Stimulated activated naive B cell treated with anti-CD40 and anti-IgM and Interleukin-4, amounts not matched to agents 10 μg/mL and 1 μg/mL and 100 μg/mL, for 72 hours (primary cell): ENCODE data around the gene IRF5.
A peak's percentile ranks its signal among the peaks of the same experiment; 100 is the strongest.
"Not testable (repeated sequence)": the region's sequence is repeated elsewhere in the genome, so short reads cannot be mapped to it uniquely, and the experiment has no call there.

Source experiments
- ATAC-seq, 2 donors: fragments of 150-1000 bp; cut with Tn5 transposase; replicated peaks; 2 replicates each; pipeline ENCODE4 v1.10.0; 2021; ENCODE audit warnings: moderate library complexity in 1 of 2
- DNase-seq: peaks from one replicate; pipeline ENCODE4 v3.0.0; 2021
- H3K27ac Mint-ChIP-seq: one replicate; pipeline ENCODE4 v1.8.0; 2022; ENCODE audit warnings: mild to moderate bottlenecking, mixed read lengths
- H3K27me3 Mint-ChIP-seq, 2 donors: one replicate each; pipeline ENCODE4 v1.8.0; 2022; ENCODE audit warnings: mixed read lengths in 2 of 2
- H3K36me3 Mint-ChIP-seq, 2 donors: one replicate each; pipeline ENCODE4 v1.8.0; 2022; ENCODE audit warnings: mixed read lengths in 2 of 2, mild to moderate bottlenecking in 1 of 2
- H3K4me1 Mint-ChIP-seq, 2 donors: one replicate each; pipeline ENCODE4 v1.8.0; 2022; ENCODE audit warnings: mixed read lengths in 2 of 2, mild to moderate bottlenecking in 1 of 2
- H3K4me3 Mint-ChIP-seq, 2 donors: one replicate each; pipeline ENCODE4 v1.8.0; 2022; ENCODE audit warnings: mild to moderate bottlenecking in 2 of 2, mixed read lengths in 2 of 2, moderate library complexity in 1 of 2
- H3K9me3 Mint-ChIP-seq, 2 donors: one replicate each; pipeline ENCODE4 v1.8.0; 2022; ENCODE audit warnings: mixed read lengths in 2 of 2, mild to moderate bottlenecking in 1 of 2

Gene IRF5

GRCh38 chr7:128912281-128912680, 25.4 kb upstream of the IRF5 start:
- no peaks in the 10 kb centered on the region for H3K9me3 Mint-ChIP-seq
- H3K4me1 Mint-ChIP-seq: peaks cover 36 to 56% of the 10 kb centered on the region in 2 donors
- ATAC-seq: no peak
- peaks cover 0 to 2% of the 10 kb centered on the region in 2 donors for H3K36me3 Mint-ChIP-seq
- no peak overlapping the region for H3K27ac Mint-ChIP-seq
- peaks cover 34 to 45% of the 10 kb centered on the region in 2 donors for H3K27me3 Mint-ChIP-seq
- H3K4me3 Mint-ChIP-seq: no peak overlapping the region
- no peak for DNase-seq

GRCh38 chr7:128912709-128913495, 24.8 kb upstream of the IRF5 start:
- H3K27ac Mint-ChIP-seq, H3K4me3 Mint-ChIP-seq, H3K9me3 Mint-ChIP-seq, H3K36me3 Mint-ChIP-seq, DNase-seq, ATAC-seq: not testable (repeated sequence)
- H3K27me3 Mint-ChIP-seq: peaks cover 34 to 42% of the 10 kb centered on the region in 2 donors
- peaks cover 36 to 56% of the 10 kb centered on the region in 2 donors for H3K4me1 Mint-ChIP-seq

- no peak for ATAC-seq
- H3K4me3 Mint-ChIP-seq: peak overlapping the region; percentile 58 to 71
- peaks cover 26 to 31% of the 10 kb centered on the region in 2 donors for H3K27me3 Mint-ChIP-seq
These were observed 23.7 kb upstream of the IRF5 start for GRCh38 chr7:128913870-128914565.

DNA sequence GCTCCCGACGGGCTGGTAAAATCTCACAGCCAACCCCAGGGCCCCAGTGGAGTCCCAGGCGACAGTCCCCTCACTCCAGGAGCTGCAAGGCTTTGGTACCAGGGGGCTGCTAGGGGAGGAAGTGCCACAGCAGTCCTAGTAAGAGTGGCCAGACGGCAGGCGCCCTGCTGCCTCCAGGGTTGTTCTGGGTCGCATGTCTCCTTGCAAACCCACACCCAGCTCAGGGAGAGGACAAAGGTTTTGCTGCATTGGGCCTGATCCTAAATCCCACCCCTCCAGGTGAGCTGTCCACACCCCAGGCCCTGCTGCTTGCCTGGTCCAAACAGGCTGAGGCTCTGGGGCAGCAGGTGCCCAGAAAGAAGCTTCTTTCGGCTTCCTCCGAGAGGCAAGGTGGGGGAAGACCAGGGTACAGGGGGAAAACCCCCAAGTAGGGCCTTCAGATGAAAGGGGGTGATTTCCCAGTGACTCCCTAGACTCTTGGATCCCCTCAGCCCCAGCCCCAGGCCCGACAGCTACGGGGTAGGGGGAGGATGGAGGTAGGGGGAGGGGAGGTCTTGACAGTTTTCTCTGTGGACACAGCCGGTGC, 23.1 kb upstream of the IRF5 start:
- peaks cover 20 to 24% of the 10 kb centered on the region in 2 donors for H3K27me3 Mint-ChIP-seq
- peak overlapping the region; percentile 56 to 58 for H3K4me3 Mint-ChIP-seq

More at GRCh38 chr7:128913870-128914565, 23.7 kb upstream of the IRF5 start:
- H3K27ac Mint-ChIP-seq: peak overlapping the region; percentile 89
- DNase-seq: no peak
- H3K4me1 Mint-ChIP-seq: peaks cover 36 to 53% of the 10 kb centered on the region in 2 donors
- H3K36me3 Mint-ChIP-seq: no peaks in the 10 kb centered on the region
- H3K9me3 Mint-ChIP-seq: no peaks in the 10 kb centered on the region

DNA sequence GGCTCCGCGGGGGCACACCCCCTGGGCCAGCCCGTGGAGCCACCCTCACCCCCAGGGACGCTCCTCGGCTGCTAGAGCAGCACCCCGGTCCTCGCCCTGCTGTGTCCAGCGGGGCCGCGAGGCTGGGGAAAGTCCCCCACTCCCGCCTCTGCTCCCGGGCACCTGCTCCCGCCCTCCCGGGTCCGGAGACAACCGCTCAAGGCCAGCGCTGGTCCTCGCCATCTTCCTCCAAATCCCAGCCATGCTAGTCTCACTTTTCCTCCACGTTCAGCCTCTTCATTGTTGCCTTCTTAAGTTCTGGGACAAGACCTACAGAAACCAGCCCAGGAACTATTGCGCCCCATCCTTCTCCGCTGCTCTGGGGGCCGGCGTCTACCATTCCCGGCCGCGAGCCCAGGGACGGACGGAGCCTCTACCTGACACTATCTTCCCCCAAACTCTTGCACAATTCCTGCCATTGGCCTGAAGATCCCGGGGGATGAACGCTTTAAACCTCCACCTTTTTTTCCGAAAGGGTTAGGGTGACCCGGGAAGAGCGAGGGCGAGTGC, 22.4 kb upstream of the IRF5 start:
- H3K4me1 Mint-ChIP-seq: peaks cover 28 to 41% of the 10 kb centered on the region in 2 donors
- peak overlapping the region; percentile 87 for H3K27ac Mint-ChIP-seq
- DNase-seq (no peak), ATAC-seq (peak; percentile 43 to 46)
- H3K27me3 Mint-ChIP-seq: peaks cover 14 to 19% of the 10 kb centered on the region in 2 donors
- H3K9me3 Mint-ChIP-seq: no peaks in the 10 kb centered on the region
- no peaks in the 10 kb centered on the region for H3K36me3 Mint-ChIP-seq
- peak overlapping the region; percentile 78 to 81 for H3K4me3 Mint-ChIP-seq

More for the DNA sequence above, 23.1 kb upstream of the IRF5 start:
- H3K4me1 Mint-ChIP-seq: peaks cover 33 to 46% of the 10 kb centered on the region in 2 donors
- DNase-seq (peak; percentile 63), ATAC-seq (peak; percentile 87 to 88)
- no peaks in the 10 kb centered on the region for H3K36me3 Mint-ChIP-seq
- H3K9me3 Mint-ChIP-seq: no peaks in the 10 kb centered on the region
- H3K27ac Mint-ChIP-seq: peak overlapping the region; percentile 89

DNA sequence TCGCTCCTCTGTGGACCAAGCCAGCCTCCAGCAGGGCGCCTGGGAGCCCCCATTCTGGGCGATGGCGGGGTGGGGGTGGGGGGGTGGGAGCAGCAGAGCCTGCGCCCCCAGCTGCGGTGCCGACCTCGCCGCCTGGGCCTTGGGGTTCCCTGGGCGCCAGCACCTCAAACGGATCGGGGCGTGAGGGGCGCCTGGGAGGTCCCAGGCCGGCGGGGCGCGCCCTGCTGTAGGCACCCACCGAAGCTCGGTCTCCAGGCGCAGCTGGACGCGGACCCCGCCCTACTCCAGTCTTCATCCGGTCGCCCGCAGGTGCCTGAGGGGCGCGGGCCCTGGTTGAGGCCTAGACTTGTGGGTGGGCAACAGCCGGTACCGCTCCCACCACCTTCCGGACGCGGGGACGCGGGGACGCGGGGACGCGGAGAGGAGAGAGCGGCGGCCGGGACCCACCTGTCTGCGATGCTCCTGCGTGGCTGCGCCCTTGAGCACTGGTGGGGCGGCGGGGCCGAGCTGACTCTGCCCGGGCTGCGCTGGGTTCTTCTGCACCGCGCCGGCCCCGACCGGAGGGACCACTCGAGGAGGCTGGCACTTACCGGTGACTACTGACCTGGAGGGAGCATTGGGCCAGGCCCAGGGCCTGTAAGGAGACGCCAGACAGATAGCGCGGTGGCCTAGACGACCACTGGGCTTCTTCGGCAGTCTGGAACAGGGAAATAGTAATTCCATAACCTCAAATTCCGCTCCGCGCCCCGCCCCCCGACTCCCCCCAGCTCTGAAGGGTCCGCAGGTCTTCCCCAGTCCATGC, 21.7 kb upstream of the IRF5 start:
- Mint-ChIP-seq H3K4me3 (peak overlapping the region; percentile 78 to 81), H3K27me3 (peaks cover 15 to 17% of the 10 kb centered on the region in 2 donors)
- ATAC-seq: no peak

DNA sequence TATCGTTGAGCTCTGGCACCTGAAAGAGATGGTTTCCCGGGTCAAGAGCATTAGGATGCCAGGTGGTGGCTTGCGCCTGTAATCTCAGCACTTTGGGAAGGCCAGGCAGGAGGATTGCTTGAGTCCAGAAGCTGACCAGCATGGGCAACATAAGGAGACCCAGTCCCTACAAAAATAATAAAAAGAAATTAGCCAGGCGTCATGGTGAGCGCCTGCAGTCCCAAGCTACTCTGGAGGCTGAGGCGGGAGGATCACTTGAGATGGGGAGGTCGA, 21.1 kb upstream of the IRF5 start:
- H3K4me1 Mint-ChIP-seq: peaks cover 30 to 39% of the 10 kb centered on the region in 2 donors
- H3K27ac Mint-ChIP-seq: no peak overlapping the region
- no peak for DNase-seq
- H3K9me3 Mint-ChIP-seq: no peaks in the 10 kb centered on the region
- no peak for ATAC-seq
- no peak overlapping the region for H3K4me3 Mint-ChIP-seq
- H3K27me3 Mint-ChIP-seq: peaks cover 10 to 12% of the 10 kb centered on the region in 2 donors
- no peaks in the 10 kb centered on the region for H3K36me3 Mint-ChIP-seq

More for the DNA sequence above, 21.7 kb upstream of the IRF5 start:
- no peak overlapping the region for H3K27ac Mint-ChIP-seq
- no peaks in the 10 kb centered on the region for H3K36me3 Mint-ChIP-seq
- H3K4me1 Mint-ChIP-seq: peaks cover 32 to 41% of the 10 kb centered on the region in 2 donors
- DNase-seq: no peak
- no peaks in the 10 kb centered on the region for H3K9me3 Mint-ChIP-seq

DNA sequence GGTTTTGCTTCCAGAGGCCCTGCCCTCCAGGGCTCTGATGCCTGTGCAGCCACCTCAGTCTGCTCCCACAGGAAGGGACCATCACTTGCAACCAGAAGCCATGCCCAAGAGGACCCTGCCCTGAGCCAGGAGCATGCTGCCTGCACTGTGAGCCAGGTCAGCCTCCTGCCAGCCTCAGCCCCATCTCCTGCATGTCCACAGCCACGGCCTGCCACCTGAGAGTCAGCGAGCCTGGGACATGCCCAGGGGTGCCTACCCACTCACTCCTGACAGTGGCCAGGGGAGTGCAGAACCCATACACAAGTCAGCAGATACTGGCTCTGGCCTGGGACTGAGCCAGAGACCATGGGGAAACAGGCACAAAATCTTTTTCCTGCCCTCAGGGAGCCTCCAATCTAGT, 20.6 kb upstream of the IRF5 start:
- no peaks in the 10 kb centered on the region for H3K36me3 Mint-ChIP-seq
- ATAC-seq (no peak), DNase-seq (no peak)
- no peak overlapping the region for H3K27ac Mint-ChIP-seq
- H3K4me3 Mint-ChIP-seq: no peak overlapping the region
- H3K4me1 Mint-ChIP-seq: peaks cover 25 to 33% of the 10 kb centered on the region in 2 donors
- peaks cover 9 to 11% of the 10 kb centered on the region in 2 donors for H3K27me3 Mint-ChIP-seq
- H3K9me3 Mint-ChIP-seq: no peaks in the 10 kb centered on the region

GRCh38 chr7:128918016-128918665, 19.6 kb upstream of the IRF5 start:
- Mint-ChIP-seq H3K27ac (no peak overlapping the region), H3K4me1 (peaks cover 22 to 28% of the 10 kb centered on the region in 2 donors), H3K9me3 (no peaks in the 10 kb centered on the region), H3K4me3 (no peak overlapping the region), H3K27me3 (peaks cover 9 to 11% of the 10 kb centered on the region in 2 donors), H3K36me3 (no peaks in the 10 kb centered on the region)
- DNase-seq: no peak
- ATAC-seq: no peak

DNA sequence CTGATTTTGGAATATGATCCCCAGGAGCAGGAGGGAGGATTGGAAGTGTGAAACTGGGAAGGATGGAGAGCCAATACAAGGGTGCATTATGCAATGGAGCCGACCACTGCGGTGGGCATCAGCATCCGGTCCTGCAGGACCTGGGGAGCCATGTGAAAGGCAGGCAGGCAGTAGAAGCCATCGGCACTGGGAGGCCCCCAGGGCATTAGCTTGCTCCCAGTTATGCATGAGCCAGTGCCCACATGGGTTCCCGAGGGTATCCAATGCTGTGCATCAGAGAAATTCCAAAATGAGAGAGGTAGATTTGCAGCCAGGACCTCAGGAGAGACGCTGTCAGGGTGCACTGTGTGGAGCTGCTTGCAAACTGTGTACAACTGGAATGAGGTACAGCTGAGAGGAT, 18.5 kb upstream of the IRF5 start:
- H3K27me3 Mint-ChIP-seq: peaks cover 9 to 11% of the 10 kb centered on the region in 2 donors
- H3K9me3 Mint-ChIP-seq: no peaks in the 10 kb centered on the region
- ATAC-seq: no peak
- no peak overlapping the region for H3K27ac Mint-ChIP-seq
- no peaks in the 10 kb centered on the region for H3K36me3 Mint-ChIP-seq
- no peak overlapping the region for H3K4me3 Mint-ChIP-seq
- DNase-seq: no peak
- peaks cover 18 to 22% of the 10 kb centered on the region in 2 donors for H3K4me1 Mint-ChIP-seq

- Mint-ChIP-seq H3K27me3 (peaks cover 9 to 11% of the 10 kb centered on the region in 2 donors), H3K4me1 (peaks cover 14 to 17% of the 10 kb centered on the region in 2 donors), H3K4me3 (no peak overlapping the region), H3K27ac (no peak overlapping the region), H3K9me3 (no peaks in the 10 kb centered on the region), H3K36me3 (no peaks in the 10 kb centered on the region)
- DNase-seq: no peak
- ATAC-seq: no peak
These were observed 17.6 kb upstream of the IRF5 start for GRCh38 chr7:128919881-128920799.

DNA sequence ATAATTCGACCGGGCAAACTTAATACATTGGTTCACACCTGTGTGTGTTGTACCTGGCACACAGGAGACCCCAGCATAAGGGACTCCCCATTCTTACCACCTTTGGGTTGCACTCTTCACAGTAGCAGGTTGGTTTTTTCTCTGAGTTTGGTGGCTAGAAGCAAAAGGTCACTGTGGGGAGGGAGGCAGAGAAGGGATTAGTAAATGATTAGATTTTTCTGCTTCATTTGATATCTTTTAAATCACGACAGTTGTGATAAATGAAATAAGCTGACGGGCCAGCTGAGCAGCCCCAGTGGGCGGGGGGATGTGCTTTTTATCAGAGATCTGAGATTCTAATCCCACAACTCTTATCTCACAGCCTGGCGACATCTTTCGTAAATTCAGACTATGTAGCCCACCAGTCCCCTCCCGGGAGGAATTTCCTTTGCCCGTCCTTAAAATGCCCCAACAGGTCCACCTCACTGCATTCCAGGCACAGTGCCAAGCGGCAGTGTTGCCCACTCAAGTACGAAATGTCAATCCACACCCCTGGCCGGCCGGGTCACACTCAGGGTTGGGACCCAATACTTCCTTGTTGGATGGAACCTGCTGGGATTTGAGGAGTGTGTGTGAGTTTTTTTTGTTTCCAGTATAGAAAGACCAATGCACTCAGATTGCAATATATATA, 16.7 kb upstream of the IRF5 start:
- no peak overlapping the region for H3K27ac Mint-ChIP-seq
- DNase-seq: no peak
- H3K9me3 Mint-ChIP-seq: no peaks in the 10 kb centered on the region
- H3K36me3 Mint-ChIP-seq: no peaks in the 10 kb centered on the region
- peaks cover 10 to 12% of the 10 kb centered on the region in 2 donors for H3K4me1 Mint-ChIP-seq
- peaks cover 9 to 11% of the 10 kb centered on the region in 2 donors for H3K27me3 Mint-ChIP-seq
- no peak overlapping the region for H3K4me3 Mint-ChIP-seq
- peak in 1 of 2 donors; percentile 12 for ATAC-seq
